ENCODE data around the gene WDR27. TPM values are rescaled to one million over a fixed set of nuclear protein-coding genes. Genes with fewer than 3 reads are reported as not detected.

The WDR27 gene
- total RNA-seq, 4 donors from 2014 or later: 23.1 to 101 (median 75.8) TPM

GRCh38 chr6:169660751-169661390 lies 41.0 kb downstream of the WDR27 start:
- Histone ChIP-seq H3K4me1 (no peaks in the 10 kb centered on the region), H3K9me3 (no peaks in the 10 kb centered on the region), H3K27ac (no peak overlapping the region), H3K4me3 (no peak overlapping the region), H3K36me3 (peaks cover 0 to 36% (median 0%) of the 10 kb centered on the region in 3 donors), H3K27me3 (no peaks in the 10 kb centered on the region)
- no peak for TF ChIP-seq CTCF (IDR thresholded peaks at IDR 0.05)
- TF ChIP-seq POLR2A (IDR thresholded peaks at IDR 0.05): no peak
- DNase-seq: no peak

GRCh38 chr6:169659820-169660610 lies 41.8 kb downstream of the WDR27 start:
- Histone ChIP-seq H3K27ac (no peak overlapping the region), H3K4me1 (no peaks in the 10 kb centered on the region), H3K27me3 (no peaks in the 10 kb centered on the region), H3K9me3 (no peaks in the 10 kb centered on the region), H3K4me3 (no peak overlapping the region), H3K36me3 (peaks cover 0 to 32% (median 0%) of the 10 kb centered on the region in 3 donors)
- DNase-seq: no peak
- TF ChIP-seq CTCF (IDR thresholded peaks at IDR 0.05) (no peak), POLR2A (IDR thresholded peaks at IDR 0.05) (no peak)

GRCh38 chr6:169657284-169657610 lies 44.6 kb downstream of the WDR27 start:
- Histone ChIP-seq H3K4me3 (no peak overlapping the region), H3K9me3 (no peaks in the 10 kb centered on the region), H3K4me1 (no peaks in the 10 kb centered on the region), H3K36me3 (peaks cover 0 to 20% (median 0%) of the 10 kb centered on the region in 3 donors), H3K27me3 (no peaks in the 10 kb centered on the region), H3K27ac (no peak overlapping the region)
- DNase-seq: no peak
- TF ChIP-seq CTCF (IDR thresholded peaks at IDR 0.05): no peak
- no peak for TF ChIP-seq POLR2A (IDR thresholded peaks at IDR 0.05)

GRCh38 chr6:169656546-169657283 lies 45.1 kb downstream of the WDR27 start:
- TF ChIP-seq POLR2A (IDR thresholded peaks at IDR 0.05) (no peak), CTCF (IDR thresholded peaks at IDR 0.05) (no peak)
- H3K27me3 ChIP-seq: no peaks in the 10 kb centered on the region
- no peak for DNase-seq
- H3K36me3 ChIP-seq: peaks cover 0 to 20% (median 0%) of the 10 kb centered on the region in 3 donors
- H3K4me1 ChIP-seq: no peaks in the 10 kb centered on the region
- H3K4me3 ChIP-seq: no peak overlapping the region
- H3K9me3 ChIP-seq: no peaks in the 10 kb centered on the region
- no peak overlapping the region for H3K27ac ChIP-seq

GRCh38 chr6:169654598-169655391 lies 47.0 kb downstream of the WDR27 start:
- Histone ChIP-seq H3K4me1 (no peaks in the 10 kb centered on the region), H3K27me3 (no peaks in the 10 kb centered on the region), H3K9me3 (no peaks in the 10 kb centered on the region), H3K27ac (peak overlapping the region; percentile 35 to 71 (median 54)), H3K36me3 (peaks cover 0 to 13% (median 0%) of the 10 kb centered on the region in 3 donors), H3K4me3 (peak overlapping the region; percentile 29 to 61 (median 45))
- TF ChIP-seq POLR2A (IDR thresholded peaks at IDR 0.05): no peak
- TF ChIP-seq CTCF (IDR thresholded peaks at IDR 0.05): peak in 4 of 6 experiments; percentile 24 to 35 (median 28)
- DNase-seq: peak; percentile 72 to 88 (median 83)
